ES-I3 (cell line): ENCODE results near the gene PPP2R5C.

Source experiments
- H3K36me3 ChIP-seq: 2 replicates; pipeline ENCODE4 v1.6.1; 2013; ENCODE audit warnings: mild to moderate bottlenecking, low read length, control low read depth, moderate library complexity; ENCODE audit not compliant: insufficient read depth
- H3K4me1 ChIP-seq: 2 replicates; pipeline ENCODE4 v1.6.1; 2013; ENCODE audit warnings: mild to moderate bottlenecking, control low read depth, low read length; ENCODE audit not compliant: insufficient read depth
- H3K9ac ChIP-seq: 2 replicates; pipeline ENCODE4 v1.6.1; 2013; ENCODE audit warnings: low read depth, mild to moderate bottlenecking, low read length, moderate library complexity
- H3K9me3 ChIP-seq: 2 replicates; pipeline ENCODE4 v1.6.1; 2013; ENCODE audit warnings: mild to moderate bottlenecking, low read length, moderate library complexity; ENCODE audit not compliant: control insufficient read depth, insufficient read depth

Gene PPP2R5C

GRCh38 chr14:101774006-101774795 lies 12.7 kb downstream of the PPP2R5C start:
- H3K4me1 ChIP-seq = no peaks in the 10 kb centered on the region
- no peaks in the 10 kb centered on the region for H3K9me3 ChIP-seq
- H3K9ac ChIP-seq = no peak overlapping the region
- no peaks in the 10 kb centered on the region for H3K36me3 ChIP-seq

GRCh38 chr14:101774814-101775213 lies 13.3 kb downstream of the PPP2R5C start:
- Histone ChIP-seq H3K36me3 (no peaks in the 10 kb centered on the region), H3K9me3 (no peaks in the 10 kb centered on the region), H3K4me1 (no peaks in the 10 kb centered on the region), H3K9ac (no peak overlapping the region)

DNA sequence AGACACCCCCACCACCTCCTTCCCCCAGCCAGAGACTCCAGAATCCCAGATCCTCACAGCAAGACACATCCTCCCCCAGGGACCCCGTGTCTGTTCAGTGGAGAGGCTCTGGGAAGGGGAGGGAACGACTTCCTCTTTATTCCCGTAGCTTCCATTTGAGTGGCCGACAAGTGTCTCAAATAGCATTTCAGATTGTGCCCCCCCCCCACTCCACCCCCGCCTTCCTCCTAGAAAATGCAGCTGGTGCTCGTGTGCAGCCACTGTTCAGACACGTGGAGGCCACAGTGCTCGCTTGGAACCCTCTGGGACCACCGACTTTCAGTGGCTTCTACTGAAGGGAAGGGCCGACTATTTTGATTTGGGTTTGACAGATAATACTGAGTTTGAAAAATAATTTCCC lies 14.3 kb downstream of the PPP2R5C start:
- H3K9ac ChIP-seq = no peak overlapping the region

GRCh38 chr14:101776344-101776743 lies 14.8 kb downstream of the PPP2R5C start:
- Histone ChIP-seq H3K36me3 (no peaks in the 10 kb centered on the region), H3K9ac (no peak overlapping the region)

More for the DNA sequence above, 14.3 kb downstream of the PPP2R5C start:
- Histone ChIP-seq H3K4me1 (no peaks in the 10 kb centered on the region), H3K36me3 (no peaks in the 10 kb centered on the region), H3K9me3 (no peaks in the 10 kb centered on the region)

GRCh38 chr14:101780390-101780789 lies 18.9 kb downstream of the PPP2R5C start:
- Histone ChIP-seq H3K4me1 (no peaks in the 10 kb centered on the region), H3K9ac (peak overlapping the region; percentile 71), H3K36me3 (no peaks in the 10 kb centered on the region), H3K9me3 (no peaks in the 10 kb centered on the region)

More at GRCh38 chr14:101776344-101776743, 14.8 kb downstream of the PPP2R5C start:
- Histone ChIP-seq H3K4me1 (no peaks in the 10 kb centered on the region), H3K9me3 (no peaks in the 10 kb centered on the region)

DNA sequence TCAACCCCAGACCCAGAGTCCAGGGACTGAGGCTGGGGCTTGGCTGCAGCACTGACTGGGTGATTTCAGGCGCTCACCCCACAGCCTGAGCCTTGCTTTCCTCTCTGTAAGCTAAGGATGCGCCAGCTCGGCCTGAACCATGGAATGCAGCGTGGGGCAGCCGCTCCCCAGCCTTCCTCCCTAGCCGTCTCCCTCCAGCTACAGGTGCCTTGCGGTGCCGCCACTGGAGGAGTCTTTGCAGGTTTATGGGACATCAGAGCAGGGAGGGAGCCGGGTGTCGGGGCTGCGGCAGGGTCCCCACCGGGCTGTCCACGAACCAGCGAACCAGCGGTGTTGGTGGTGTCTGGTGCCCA lies 19.4 kb downstream of the PPP2R5C start:
- peak overlapping the region; percentile 71 for H3K9ac ChIP-seq
- H3K4me1 ChIP-seq = no peaks in the 10 kb centered on the region
- no peaks in the 10 kb centered on the region for H3K36me3 ChIP-seq
- no peaks in the 10 kb centered on the region for H3K9me3 ChIP-seq

GRCh38 chr14:101781240-101782061 lies 19.9 kb downstream of the PPP2R5C start:
- H3K9ac ChIP-seq = peak overlapping the region; percentile 71; the same call in 1 of the 2 replicates
- no peaks in the 10 kb centered on the region for H3K9me3 ChIP-seq
- H3K4me1 ChIP-seq = no peaks in the 10 kb centered on the region
- H3K36me3 ChIP-seq = no peaks in the 10 kb centered on the region

DNA sequence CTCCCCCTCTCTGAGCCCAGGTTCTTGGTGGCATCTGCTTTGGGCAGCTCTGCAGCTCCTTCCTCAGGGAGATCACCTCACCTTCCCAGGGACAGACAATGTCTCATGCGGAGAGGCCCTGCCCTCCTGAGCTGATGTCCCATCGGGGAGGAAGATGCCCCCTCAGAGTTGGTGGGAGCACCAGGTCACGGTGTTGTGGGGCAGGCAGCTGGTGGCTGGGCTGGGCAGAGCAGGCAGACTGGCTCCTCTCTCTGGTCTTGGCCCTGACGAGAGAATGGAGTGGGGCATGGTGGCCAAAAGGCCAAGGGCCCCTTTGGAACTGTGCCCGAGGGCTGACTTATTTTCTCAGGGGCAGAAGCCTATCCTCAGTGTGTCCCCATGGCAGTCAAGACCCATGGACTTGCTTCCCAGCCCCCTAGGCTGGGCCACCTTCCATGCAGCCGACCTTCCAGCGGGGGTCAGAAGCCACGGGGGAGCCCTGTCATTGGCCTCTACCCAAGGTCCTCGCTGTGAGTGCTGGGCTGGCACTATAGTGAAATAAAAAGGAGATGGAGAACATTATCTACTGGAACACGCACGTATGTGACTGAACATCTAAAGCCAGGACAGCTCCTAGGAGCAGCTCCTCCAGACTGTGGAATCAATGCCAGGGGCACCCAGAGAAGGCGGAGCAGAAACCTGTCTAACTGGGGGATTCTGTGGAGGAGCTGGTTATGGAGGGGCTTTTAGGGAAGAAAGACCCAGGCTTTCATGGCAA lies 21.9 kb downstream of the PPP2R5C start:
- Histone ChIP-seq H3K9me3 (no peaks in the 10 kb centered on the region), H3K4me1 (no peaks in the 10 kb centered on the region), H3K9ac (no peak overlapping the region), H3K36me3 (no peaks in the 10 kb centered on the region)

DNA sequence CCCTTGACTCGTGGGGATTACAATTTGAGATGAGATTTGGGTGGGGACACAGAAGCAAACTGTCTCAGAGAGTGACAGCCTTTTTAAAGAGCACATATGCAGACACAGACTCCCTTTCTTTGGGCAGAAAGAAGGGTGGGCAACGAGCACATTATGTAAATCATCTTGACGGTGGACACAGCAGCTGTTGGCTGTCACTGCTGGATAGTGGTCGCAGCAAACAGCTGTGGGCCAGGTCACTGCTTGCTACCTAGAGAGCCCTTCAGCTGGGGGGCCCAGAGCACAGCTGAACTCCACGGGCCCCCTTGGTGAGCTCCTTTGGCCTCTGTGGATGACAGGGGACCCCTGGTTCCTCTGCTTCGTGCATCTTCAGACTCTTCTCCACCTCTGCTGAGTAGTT lies 23.1 kb downstream of the PPP2R5C start:
- no peaks in the 10 kb centered on the region for H3K36me3 ChIP-seq
- no peak overlapping the region for H3K9ac ChIP-seq
- no peaks in the 10 kb centered on the region for H3K4me1 ChIP-seq
- no peaks in the 10 kb centered on the region for H3K9me3 ChIP-seq

DNA sequence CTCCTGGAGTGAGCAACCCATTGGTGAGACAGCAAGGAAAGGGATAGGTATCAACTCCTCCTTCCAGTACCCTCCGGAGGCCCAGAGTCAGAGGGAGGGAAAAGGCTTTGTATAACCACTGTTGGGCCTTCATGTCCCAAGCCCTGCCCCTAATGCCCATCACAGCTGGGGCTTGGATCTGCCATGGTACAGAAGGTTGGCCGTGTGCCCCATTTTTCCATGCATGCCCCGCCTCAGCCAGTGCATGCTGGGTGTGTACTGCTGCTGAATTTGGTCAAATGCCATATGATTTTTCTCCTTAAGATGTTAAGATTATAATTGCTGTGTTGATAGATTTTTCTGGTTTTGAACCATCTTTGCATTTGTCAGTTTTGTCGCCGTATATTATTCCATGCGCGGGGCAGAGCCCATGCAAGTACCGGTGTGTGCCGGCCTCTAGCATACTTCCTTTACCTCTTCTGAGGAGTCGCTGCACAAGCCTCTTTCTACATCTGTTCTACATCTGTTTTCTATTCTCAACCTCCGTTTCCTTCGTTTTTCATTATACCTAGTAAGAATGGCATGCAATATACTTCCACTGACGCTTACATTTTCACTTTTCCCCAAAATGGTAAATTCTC lies 26.6 kb downstream of the PPP2R5C start:
- H3K9ac ChIP-seq = no peak overlapping the region
- H3K36me3 ChIP-seq = no peaks in the 10 kb centered on the region
- H3K4me1 ChIP-seq = no peaks in the 10 kb centered on the region
- no peaks in the 10 kb centered on the region for H3K9me3 ChIP-seq

- no peaks in the 10 kb centered on the region for H3K4me1 ChIP-seq
- H3K36me3 ChIP-seq = no peaks in the 10 kb centered on the region
- H3K9me3 ChIP-seq = no peaks in the 10 kb centered on the region
Measured at GRCh38 chr14:101789222-101789621, 27.7 kb downstream of the PPP2R5C start.

DNA sequence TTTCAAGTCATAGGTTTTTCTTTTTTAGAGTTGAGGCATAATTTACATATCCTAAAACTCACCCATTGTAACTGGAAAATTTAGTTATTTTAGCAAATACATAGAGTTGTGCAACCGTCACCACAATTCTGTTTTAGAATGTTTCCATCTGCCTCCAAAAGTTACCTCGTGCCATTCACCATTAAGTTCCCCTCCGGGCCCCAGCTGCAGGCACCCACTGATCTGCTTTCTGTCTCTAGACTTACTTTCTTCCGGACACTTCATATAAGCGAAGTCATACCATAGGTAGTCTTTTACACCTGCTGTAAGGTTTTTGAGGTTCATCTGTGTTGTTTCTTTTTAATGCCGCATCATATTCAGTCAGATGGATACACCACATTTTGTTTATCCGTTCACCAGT lies 28.7 kb downstream of the PPP2R5C start:
- no peaks in the 10 kb centered on the region for H3K4me1 ChIP-seq
- H3K9ac ChIP-seq = no peak overlapping the region
- H3K36me3 ChIP-seq = no peaks in the 10 kb centered on the region
- H3K9me3 ChIP-seq = no peaks in the 10 kb centered on the region

More at GRCh38 chr14:101789222-101789621, 27.7 kb downstream of the PPP2R5C start:
- no peak overlapping the region for H3K9ac ChIP-seq

GRCh38 chr14:101791919-101792572 lies 30.5 kb downstream of the PPP2R5C start:
- H3K9me3 ChIP-seq = no peaks in the 10 kb centered on the region
- H3K9ac ChIP-seq = no peak overlapping the region
- H3K4me1 ChIP-seq = no peaks in the 10 kb centered on the region
- no peaks in the 10 kb centered on the region for H3K36me3 ChIP-seq

GRCh38 chr14:101796016-101796415 lies 34.5 kb downstream of the PPP2R5C start:
- Histone ChIP-seq H3K9ac (no peak overlapping the region), H3K4me1 (no peaks in the 10 kb centered on the region), H3K9me3 (no peaks in the 10 kb centered on the region), H3K36me3 (no peaks in the 10 kb centered on the region)
